Suppressor macrophage treated with lipopolysaccharide for 1 hour (primary cell): ENCODE data around the gene ARHGAP6.

Experiments used
- DNase-seq, 3 donors: peaks; one replicate each; pipeline ENCODE4 v3.0.0-alpha.2; 2020 to 2022

The ARHGAP6 gene

DNA sequence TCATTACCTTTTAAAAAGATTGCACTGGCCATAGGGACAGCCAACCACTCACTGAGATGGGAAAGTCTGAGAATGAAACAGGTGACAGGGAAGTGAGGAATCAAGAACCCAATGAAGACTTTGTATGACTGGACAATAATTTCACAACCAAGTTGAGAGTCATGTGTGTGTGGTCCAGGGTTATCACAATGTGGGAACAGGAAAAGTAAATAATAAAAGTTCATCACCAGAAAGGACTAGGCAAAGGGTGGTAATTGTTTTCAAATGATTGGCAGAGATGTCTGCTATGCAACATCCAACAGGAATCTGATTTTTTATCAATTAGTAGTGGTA is 243.2 kb downstream of the ARHGAP6 start:
- DNase-seq: peak in 1 of 3 donors; percentile 7

DNA sequence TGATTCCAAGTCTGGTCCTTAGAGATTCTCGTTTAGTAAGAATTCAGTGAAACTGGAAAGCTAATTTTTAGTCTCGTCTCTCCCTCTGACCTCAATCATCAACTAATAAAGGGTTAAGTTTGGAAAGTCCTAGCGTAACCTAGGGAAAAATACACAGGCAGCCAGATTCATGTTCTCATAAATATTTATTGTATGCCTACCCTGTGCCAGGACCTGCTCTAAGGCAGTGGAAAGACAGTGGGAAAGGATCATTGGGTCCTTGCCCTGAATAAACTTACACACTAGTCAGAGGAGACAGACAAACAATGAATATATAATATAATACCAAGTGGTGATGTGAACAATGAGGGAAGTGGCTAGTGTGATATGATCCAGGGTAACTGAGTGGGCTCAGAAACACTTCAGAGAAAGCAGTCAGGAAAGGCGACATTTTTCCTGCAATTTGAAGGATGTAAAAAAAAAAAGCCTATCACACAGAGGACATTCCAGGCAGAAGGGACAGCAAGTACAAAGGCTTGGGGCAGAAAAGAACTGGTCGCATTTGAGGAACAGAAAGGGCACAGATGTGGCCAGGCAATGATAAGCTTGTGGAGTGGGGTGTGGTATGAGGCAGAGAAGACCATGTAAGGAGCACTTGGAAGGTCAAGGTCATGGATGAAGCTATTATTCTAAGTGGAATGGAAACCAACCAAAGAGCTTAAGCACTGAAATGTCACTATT is 243.8 kb downstream of the ARHGAP6 start:
- DNase-seq: no peak

GRCh38 chrX:11420851-11421250 is 244.9 kb downstream of the ARHGAP6 start:
- DNase-seq: no peak

DNA sequence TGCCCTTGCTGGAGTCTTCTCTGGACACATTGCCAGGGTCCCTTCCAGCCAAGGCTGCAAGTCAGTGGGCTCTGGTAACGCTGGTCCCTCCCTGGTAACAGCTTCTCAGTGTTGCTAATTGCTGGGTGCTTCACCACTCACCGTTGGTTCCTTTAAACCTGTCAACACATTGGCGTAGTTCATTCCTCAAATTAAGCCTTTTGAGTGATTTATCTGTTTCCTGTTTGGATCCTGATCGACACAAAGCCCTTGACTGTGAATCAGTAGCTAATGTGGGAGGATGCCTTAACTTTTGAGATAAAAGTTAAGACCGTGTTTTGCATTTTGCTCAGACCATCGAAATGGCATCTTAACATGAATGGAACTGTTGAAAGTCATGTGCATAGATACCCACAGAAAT is 246.6 kb downstream of the ARHGAP6 start:
- DNase-seq: no peak

- no peak for DNase-seq
These were observed 249.1 kb downstream of the ARHGAP6 start for GRCh38 chrX:11416600-11416999.

GRCh38 chrX:11414091-11414490 is 251.6 kb downstream of the ARHGAP6 start:
- no peak for DNase-seq

DNA sequence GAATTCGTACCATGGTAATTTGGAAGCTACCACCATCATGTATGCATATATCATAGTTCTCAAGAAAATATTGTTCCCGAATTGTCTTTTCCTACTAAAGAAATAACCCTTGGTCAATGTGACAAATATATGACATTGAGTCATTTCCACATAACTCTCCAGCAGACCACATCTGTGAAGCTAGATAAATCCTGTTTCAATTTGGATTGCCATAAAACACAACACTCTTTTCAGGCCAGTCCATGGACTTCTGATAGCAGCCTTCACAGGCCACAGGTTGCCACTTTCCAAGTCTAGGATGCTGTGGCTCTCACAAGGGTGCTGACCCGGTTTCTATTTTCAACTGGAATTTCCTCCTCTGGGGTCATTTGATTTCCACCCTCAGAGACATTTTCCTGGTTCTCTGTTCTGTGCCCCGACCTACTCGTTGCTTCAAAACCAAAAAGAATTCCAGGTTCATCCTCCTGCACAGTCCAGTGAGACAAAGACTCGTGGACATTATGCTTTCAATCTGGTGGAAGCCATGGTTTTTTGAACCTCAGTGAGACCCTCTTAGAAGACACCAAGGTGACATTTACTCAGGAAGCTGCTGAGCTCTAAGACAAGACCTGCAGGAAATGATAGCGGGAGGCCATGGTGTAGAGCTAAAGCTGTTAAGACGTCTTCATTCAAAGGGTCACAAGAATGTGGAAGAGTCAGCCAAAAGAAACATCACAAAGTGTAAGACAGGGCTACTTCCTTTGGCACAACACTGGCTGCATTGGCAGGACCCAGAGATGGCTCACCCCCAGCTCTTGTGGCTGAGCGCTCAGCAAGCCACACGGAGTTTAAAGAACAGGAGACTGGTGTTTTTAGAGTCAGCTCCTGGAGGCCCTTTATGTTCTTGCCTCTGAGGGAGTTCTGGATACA is 252.8 kb downstream of the ARHGAP6 start:
- DNase-seq: no peak

DNA sequence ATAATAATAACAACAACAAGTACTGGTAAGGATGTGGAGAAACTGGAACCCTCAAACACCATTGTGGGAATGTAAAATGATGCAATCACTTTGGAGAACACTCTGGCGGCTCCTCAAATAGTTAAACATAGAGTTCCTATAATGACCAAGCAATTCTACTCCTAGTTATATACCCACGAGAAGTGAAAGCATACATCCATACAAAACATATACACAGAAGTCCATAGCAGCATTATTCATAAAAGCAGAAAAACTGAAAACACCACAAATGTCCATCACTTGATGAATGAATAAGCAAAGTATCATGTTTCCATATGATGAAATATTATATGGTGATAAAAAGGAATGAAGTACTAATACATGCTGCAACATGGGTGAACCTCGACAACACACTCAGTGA is 255.8 kb downstream of the ARHGAP6 start:
- DNase-seq: no peak

- DNase-seq: no peak
These were observed 256.9 kb downstream of the ARHGAP6 start for GRCh38 chrX:11408783-11409182.

DNA sequence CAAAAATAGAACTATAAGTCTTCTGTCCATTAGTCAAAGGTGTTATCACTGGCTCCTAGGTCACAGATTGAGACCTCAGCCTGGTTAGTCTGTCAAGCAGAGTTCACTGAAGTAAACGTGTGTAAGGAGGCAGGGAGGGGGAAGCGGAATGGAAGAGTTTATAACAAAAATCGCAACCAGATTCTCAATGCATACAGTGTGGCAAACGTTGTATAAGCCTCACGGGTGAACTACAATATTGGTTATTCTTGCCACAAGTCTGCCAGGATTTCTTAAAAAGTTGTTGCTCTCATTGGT is 257.7 kb downstream of the ARHGAP6 start:
- DNase-seq: no peak

DNA sequence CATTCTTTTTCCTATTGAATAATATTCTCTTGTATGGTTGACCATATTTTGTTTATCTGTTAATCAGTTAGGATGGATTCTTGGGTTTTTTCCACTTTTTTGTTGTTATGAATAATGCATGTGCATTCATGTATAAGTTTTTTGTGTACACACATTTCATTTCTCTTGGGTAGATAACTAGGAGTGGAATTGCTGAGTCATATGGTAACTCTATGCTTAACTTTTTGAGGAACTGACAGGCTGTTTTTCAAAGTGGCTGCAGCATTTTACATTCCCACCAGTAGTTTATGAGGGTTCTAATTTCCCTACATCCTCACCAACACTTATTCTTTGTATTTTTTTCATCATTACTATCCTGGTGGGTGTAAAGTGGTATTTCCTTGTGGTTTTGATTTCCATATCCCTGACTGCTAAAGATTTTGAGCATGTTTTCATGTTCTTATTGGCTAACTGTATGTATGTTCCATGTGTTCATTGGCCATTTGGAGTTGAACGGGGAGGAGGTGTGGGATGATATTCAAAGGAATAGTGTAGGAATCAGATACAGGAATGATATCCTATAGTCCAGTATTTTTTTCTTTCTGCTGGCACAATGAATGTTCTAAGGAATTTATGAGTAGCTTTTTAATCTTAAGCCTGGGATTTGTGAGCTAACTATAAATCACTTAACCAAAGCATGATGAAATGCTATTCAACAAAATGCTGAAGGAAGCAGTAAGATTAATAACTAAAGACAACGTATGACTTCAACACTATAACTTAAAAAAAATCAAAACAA is 258.2 kb downstream of the ARHGAP6 start:
- DNase-seq: peak in 2 of 3 donors; percentile 27 to 33

DNA sequence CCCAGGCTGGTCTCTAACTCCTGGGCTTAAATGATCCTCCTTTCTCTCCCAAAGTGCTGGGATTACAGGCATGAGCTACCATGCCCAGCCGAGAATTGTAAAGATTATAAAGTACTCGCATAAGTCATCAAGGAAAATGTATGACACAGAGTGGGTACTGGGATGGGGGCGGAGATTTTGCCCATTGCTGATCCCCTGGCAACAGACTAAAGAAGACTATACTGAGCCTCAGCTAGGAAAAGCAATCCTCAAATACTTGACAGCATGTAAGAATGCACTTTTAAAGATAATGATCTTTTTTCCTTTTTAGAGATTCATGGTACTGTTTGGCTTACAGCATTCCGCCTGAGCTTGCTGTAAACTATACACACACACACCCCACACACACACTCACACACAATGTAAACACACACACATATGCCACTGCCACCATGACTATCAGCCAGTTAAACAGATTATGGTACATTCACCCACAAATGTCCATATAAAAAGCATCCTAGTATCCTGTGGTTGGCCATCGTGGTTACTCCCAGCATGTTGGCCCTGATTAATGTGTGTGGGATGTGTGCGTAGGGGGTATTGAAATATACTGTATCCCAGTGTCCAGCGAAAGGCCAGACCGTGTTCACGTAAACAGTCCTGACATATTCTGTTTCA is 259.5 kb downstream of the ARHGAP6 start:
- DNase-seq: no peak

DNA sequence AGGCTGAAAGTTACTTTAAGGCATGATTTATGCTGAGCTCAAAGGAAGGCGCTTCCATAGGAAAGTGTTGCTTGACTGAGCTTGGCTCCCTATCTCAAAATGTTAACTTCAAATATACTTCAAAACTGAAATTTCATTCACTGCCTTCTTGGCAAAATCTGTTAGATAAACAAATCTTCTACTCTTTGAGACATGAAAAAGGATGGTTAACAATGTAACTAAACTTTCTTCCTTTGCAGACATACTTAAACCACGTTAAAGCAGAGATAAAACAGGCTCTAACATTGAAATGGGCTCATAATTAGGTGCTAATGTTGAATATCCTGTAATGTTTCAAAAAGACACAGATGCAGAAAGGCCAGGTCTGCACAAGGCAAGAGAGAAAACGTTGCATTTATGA is 262.1 kb downstream of the ARHGAP6 start:
- DNase-seq: no peak

DNA sequence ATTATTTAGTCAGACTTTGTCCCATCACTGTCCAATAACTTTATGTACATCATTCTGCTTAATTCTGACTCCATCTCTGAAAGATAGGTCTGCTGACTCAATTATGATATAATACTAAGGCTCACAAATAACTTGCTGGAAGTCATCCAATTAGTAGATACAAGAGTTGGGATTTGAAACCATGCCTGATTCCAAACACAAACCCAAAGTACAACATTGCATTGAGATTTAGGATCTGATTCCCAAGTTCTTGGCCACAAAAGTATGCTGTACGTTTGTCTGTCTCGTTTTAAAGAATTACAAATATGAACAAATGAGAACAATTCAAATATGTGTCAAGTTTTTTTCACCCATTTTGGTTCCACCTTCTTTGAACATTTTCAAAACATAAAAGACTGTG is 263.8 kb downstream of the ARHGAP6 start:
- no peak for DNase-seq

DNA sequence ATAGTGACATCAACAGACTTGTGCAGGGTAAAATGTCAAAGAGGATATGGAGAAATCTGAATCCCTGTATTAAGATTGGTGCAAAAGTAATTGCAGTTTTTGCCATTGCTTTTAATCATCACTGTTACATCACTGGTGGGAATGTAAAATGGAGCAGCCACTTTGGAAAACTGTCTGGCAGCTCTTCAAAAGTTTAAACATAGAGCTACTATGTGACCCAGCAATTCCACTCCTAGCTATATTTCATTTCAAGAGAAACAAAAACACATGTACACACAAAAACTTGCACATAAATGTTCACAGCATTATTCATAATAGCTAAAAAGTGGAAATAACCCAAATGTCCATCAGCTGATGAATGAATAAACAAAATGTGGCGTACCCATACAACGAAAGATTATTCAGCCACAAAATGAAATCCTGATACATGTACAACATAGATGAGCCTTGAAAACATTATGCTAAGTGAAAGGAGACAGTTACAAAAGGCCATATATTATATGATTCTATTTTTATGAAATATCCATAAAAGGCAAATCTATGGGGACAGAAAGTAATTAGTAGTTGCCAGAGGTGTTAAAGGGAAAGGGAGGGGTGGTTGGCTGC is 266.1 kb downstream of the ARHGAP6 start:
- no peak for DNase-seq

GRCh38 chrX:11398785-11399184 is 266.9 kb downstream of the ARHGAP6 start:
- no peak for DNase-seq

DNA sequence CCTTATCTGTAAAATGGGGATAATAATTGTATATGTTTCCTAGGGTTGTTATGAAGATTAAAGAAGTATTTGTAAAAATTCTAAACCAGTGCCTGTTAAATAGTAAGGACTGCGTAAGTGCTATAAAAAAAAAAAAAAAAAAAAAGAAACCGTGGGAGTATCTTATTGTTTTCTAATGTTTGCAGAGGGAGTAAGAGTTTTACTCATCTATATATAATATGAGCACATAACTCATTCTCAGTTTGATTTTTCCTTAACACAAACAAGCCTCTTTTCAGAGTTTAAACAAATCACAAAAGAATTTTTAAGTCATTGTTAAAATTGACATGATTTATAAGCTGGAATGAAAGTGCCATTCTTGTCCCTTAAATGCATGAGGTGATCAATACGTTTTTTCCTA is 267.6 kb downstream of the ARHGAP6 start:
- DNase-seq: no peak

DNA sequence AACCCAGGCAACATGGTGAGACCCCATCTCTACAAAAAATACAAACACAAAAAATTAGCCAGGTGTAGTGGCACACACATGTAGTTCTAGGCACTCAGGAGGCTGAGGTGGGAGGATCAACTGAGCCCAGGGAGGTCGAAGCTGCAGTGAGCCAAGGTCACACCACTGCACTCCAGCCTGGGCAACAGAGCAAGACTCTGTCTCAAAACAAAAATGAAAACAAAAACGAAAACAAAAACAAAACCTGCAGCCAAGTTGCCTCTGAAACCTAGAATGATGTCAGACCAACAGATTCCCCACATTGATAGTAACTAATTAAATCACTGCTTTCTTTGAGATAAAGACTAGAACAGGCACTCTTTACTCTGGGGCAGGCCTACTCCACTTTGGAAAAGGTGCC is 268.0 kb downstream of the ARHGAP6 start:
- DNase-seq: no peak

- no peak for DNase-seq
These were observed 269.9 kb downstream of the ARHGAP6 start for GRCh38 chrX:11395859-11396258.

- no peak for DNase-seq
These were observed 271.6 kb downstream of the ARHGAP6 start for GRCh38 chrX:11393949-11394654.

GRCh38 chrX:11386812-11387211 is 278.9 kb downstream of the ARHGAP6 start:
- no peak for DNase-seq

- peak in 2 of 3 donors; percentile 31 to 45 for DNase-seq
These were observed 279.7 kb downstream of the ARHGAP6 start for GRCh38 chrX:11386001-11386523.
